ES-I3 (cell line): ENCODE data around the gene ZFHX2.
A peak's percentile ranks its signal among the peaks of the same experiment; 100 is the strongest.

Experiments used
- H3K36me3 ChIP-seq: 2 replicates; pipeline ENCODE4 v1.6.1; 2013; ENCODE audit warnings: mild to moderate bottlenecking, low read length, control low read depth, moderate library complexity; ENCODE audit not compliant: insufficient read depth
- H3K4me1 ChIP-seq: 2 replicates; pipeline ENCODE4 v1.6.1; 2013; ENCODE audit warnings: mild to moderate bottlenecking, control low read depth, low read length; ENCODE audit not compliant: insufficient read depth
- H3K9ac ChIP-seq: 2 replicates; pipeline ENCODE4 v1.6.1; 2013; ENCODE audit warnings: low read depth, mild to moderate bottlenecking, low read length, moderate library complexity
- H3K9me3 ChIP-seq: 2 replicates; pipeline ENCODE4 v1.6.1; 2013; ENCODE audit warnings: mild to moderate bottlenecking, low read length, moderate library complexity; ENCODE audit not compliant: control insufficient read depth, insufficient read depth

Gene ZFHX2

GRCh38 chr14:23579311-23579630 is 27.7 kb upstream of the ZFHX2 start:
- Histone ChIP-seq H3K9ac (peak overlapping the region; percentile 51; the same call in 1 of the 2 replicates), H3K9me3 (no peaks in the 10 kb centered on the region), H3K4me1 (peaks cover 8% of the 10 kb centered on the region; the same call in 1 of the 2 replicates), H3K36me3 (no peaks in the 10 kb centered on the region; the same call in 1 of the 2 replicates)

- Histone ChIP-seq H3K36me3 (no peaks in the 10 kb centered on the region; the same call in 1 of the 2 replicates), H3K9ac (peak within 1 kb of the TSS; percentile 83), H3K4me1 (peaks cover 8% of the 10 kb centered on the region; the same call in 1 of the 2 replicates), H3K9me3 (no peaks in the 10 kb centered on the region)
Measured at GRCh38 chr14:23578560-23579310, 27.2 kb upstream of the ZFHX2 start, which contains the start of gene JPH4. Gene JPH4, minus strand, starts transcription at chr14:23578790. Its CDS starts 1,337 bp downstream, at chr14:23577453.

GRCh38 chr14:23577710-23578392 is 26.3 kb upstream of the ZFHX2 start:
- Histone ChIP-seq H3K9me3 (no peaks in the 10 kb centered on the region), H3K36me3 (no peaks in the 10 kb centered on the region; the same call in 1 of the 2 replicates), H3K9ac (peak overlapping the region; percentile 83)

GRCh38 chr14:23577004-23577681 is 25.6 kb upstream of the ZFHX2 start:
- Histone ChIP-seq H3K9me3 (no peaks in the 10 kb centered on the region), H3K9ac (peak overlapping the region; percentile 83; the same call in 1 of the 2 replicates), H3K36me3 (no peaks in the 10 kb centered on the region; the same call in 1 of the 2 replicates), H3K4me1 (peaks cover 17% of the 10 kb centered on the region; the same call in 1 of the 2 replicates)

More at GRCh38 chr14:23577710-23578392, 26.3 kb upstream of the ZFHX2 start:
- peaks cover 13% of the 10 kb centered on the region; the same call in 1 of the 2 replicates for H3K4me1 ChIP-seq

GRCh38 chr14:23573384-23574015 is 21.9 kb upstream of the ZFHX2 start:
- Histone ChIP-seq H3K9me3 (no peaks in the 10 kb centered on the region), H3K36me3 (no peaks in the 10 kb centered on the region; the same call in 1 of the 2 replicates), H3K9ac (no peak overlapping the region), H3K4me1 (peaks cover 22% of the 10 kb centered on the region)

- Histone ChIP-seq H3K9me3 (no peaks in the 10 kb centered on the region), H3K4me1 (peaks cover 28% of the 10 kb centered on the region), H3K9ac (no peak overlapping the region)
Measured at GRCh38 chr14:23572836-23573235, 21.3 kb upstream of the ZFHX2 start.

GRCh38 chr14:23572524-23572828 is 20.9 kb upstream of the ZFHX2 start:
- Histone ChIP-seq H3K9me3 (no peaks in the 10 kb centered on the region), H3K9ac (no peak overlapping the region), H3K36me3 (no peaks in the 10 kb centered on the region; the same call in 1 of the 2 replicates), H3K4me1 (peaks cover 29% of the 10 kb centered on the region)

More at GRCh38 chr14:23572836-23573235, 21.3 kb upstream of the ZFHX2 start:
- H3K36me3 ChIP-seq: no peaks in the 10 kb centered on the region; the same call in 1 of the 2 replicates

GRCh38 chr14:23571701-23572523 is 20.3 kb upstream of the ZFHX2 start:
- H3K4me1 ChIP-seq: peaks cover 29% of the 10 kb centered on the region
- H3K9me3 ChIP-seq: no peaks in the 10 kb centered on the region
- H3K36me3 ChIP-seq: no peaks in the 10 kb centered on the region; the same call in 1 of the 2 replicates
- H3K9ac ChIP-seq: no peak overlapping the region

- peaks cover 33% of the 10 kb centered on the region for H3K4me1 ChIP-seq
- H3K36me3 ChIP-seq: no peaks in the 10 kb centered on the region; the same call in 1 of the 2 replicates
- no peak overlapping the region for H3K9ac ChIP-seq
- no peaks in the 10 kb centered on the region for H3K9me3 ChIP-seq
Measured at GRCh38 chr14:23570806-23571483, 19.4 kb upstream of the ZFHX2 start.

- no peak overlapping the region for H3K9ac ChIP-seq
- no peaks in the 10 kb centered on the region for H3K9me3 ChIP-seq
- H3K36me3 ChIP-seq: no peaks in the 10 kb centered on the region
- peaks cover 33% of the 10 kb centered on the region for H3K4me1 ChIP-seq
Measured at GRCh38 chr14:23569443-23570151, 18.0 kb upstream of the ZFHX2 start.

GRCh38 chr14:23568600-23569331 is 17.2 kb upstream of the ZFHX2 start:
- H3K9ac ChIP-seq: no peak overlapping the region

GRCh38 chr14:23568021-23568599 is 16.5 kb upstream of the ZFHX2 start:
- Histone ChIP-seq H3K9me3 (no peaks in the 10 kb centered on the region), H3K36me3 (no peaks in the 10 kb centered on the region), H3K9ac (peak overlapping the region; percentile 87; the same call in 1 of the 2 replicates), H3K4me1 (peaks cover 31% of the 10 kb centered on the region)

More at GRCh38 chr14:23568600-23569331, 17.2 kb upstream of the ZFHX2 start:
- Histone ChIP-seq H3K4me1 (peaks cover 33% of the 10 kb centered on the region), H3K36me3 (no peaks in the 10 kb centered on the region), H3K9me3 (no peaks in the 10 kb centered on the region)
